HG03457 (cell line): Measurements from ENCODE around the gene GNAS-AS1.
A peak's percentile ranks its signal among the peaks of the same experiment; 100 is the strongest.

Experiments
- ATAC-seq: cut with Tn5 transposase; IDR thresholded peaks from one replicate; pipeline ENCODE4 v1.9.1; 2021; ENCODE audit warnings: moderate number of reproducible peaks; ENCODE audit not compliant: unreplicated experiment

The GNAS-AS1 gene

DNA sequence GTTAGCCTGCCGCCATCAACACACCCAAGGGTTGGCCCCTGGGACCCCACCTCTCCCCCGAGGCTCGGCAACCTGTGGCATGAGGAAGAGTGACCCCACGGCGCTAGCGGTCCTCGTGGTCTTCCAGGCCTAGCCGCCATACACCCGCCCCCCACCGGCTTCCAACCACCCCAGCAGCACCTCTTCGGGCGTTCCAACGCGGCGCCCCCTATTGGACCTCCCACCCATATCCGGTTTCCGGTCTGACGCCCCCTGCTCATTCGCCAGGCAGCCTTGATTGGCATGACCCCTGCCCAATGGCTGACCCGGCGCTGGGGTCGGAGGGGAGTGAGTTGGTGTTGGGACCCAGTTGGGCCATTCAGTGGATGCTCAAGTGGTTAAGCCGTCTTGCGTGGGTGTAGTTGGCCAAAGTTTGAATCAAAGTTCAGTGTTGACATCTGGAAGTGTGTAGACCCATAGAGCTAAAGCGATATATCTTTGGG, at the start of gene GNAS-AS1:
Gene GNAS-AS1, minus strand, starts transcription at position 210 of the 482 bp plus-strand sequence.
- ATAC-seq, result peak; percentile 60

DNA sequence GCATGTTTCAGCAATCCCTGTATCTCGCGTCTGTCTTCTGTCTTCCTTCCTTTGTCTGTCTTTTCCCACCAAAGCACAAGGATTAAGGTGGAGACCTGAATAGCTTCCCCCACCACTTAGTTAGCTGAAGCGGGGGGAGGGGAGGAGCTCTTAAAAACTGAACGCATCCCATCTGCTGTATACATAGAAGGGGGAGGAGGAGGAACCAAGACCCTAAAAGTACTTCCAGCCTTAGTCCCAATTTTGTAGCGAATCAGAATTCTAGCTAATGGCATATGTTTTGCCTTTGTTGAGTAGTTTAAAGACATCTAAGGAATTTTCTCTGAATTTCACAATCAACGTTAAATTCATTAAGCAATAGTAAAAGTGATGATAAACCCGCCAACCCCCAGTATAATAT, 49.7 kb upstream of the GNAS-AS1 start:
- ATAC-seq, result no peak

DNA sequence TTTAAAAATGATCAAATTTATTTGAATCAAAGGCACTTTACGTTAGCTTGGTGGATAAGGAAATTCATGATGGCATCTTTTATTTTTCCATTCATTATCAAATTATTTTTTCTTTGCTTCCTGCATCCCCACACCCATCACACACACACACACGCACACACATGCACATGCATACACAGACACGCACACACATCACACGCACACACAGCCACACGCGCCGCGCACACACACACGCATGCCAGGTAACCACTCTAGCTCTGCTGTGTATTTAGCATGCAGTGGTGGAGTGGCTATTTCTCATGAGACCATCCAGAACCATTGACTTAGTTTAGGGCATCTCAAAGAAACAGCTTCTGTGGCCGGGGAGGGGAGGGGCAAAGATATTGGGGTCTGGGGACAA, 48.8 kb upstream of the GNAS-AS1 start:
- no peak for ATAC-seq

DNA sequence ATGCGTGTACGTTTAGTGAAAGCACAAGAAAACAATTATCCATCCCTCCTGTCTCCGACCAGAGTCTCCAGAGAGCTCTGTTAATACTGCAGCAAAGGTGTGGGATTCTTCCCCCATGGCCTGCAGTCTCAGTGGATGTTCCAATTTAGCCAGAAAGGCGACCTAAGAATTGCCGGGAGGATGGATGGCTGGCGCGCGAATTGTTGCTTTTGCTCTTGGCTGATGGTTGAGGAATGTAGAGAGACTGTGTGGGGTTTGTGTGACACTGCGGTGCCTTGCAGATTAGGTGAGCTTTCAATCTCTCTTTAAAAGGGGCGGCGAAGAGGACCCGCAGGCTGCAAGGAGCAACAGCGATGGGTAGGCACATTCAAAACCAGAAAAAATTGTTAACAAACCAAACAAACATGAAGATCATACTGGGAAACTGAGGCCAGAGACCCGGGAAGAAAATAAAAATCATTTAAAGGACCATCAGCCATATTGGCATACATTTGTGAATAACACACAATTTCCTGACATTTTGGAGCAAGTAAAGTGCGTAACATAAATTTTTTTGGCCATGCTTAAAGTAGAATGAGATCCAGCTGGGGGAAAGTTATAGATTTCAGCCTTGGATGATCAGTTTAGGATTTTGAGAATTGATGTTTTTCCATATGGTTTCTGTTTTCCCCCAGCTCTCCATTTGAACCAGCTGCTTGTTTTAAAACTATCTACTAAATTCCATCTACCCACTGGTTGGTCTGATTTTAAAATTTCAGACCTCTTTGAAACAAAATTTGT, 48.1 kb upstream of the GNAS-AS1 start:
- no peak for ATAC-seq

DNA sequence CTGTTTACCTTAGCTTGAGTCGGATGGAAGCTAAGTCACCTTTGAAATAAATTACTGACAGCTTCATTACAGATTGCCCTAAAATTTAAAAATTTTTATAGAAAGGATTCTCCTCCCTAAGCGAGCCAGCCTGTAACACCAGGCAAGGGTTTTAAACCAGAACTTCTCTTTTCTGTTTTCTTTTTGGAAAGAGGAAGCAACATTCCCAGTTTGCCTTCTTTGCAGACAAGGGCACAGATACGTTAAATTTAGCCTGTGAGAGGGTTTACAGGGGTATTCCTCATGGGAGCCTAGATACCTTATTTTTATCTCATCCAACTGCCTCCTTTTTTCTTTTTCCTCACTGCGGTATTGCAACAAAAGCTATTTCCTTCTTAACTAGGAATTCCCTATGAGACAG, 46.8 kb upstream of the GNAS-AS1 start:
- ATAC-seq, result no peak

DNA sequence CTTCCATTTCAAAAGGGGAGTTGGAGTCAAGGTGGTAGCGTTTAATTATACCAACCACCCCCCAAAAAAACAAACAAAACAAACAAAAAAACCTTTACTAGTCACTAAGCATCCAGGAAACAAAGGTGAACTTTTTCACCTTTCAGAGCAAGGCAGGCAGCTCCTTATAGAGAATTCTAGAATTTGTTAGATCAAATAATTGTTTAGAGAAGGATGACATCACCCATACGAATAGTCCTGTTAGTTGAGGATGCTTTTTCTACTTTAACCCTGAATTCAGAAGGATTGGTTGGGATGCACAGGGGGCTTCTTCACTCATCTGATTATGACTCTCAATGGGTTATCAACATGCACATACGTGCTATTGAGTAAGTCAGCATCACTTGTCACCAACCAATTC, 46.1 kb upstream of the GNAS-AS1 start:
- no peak for ATAC-seq

DNA sequence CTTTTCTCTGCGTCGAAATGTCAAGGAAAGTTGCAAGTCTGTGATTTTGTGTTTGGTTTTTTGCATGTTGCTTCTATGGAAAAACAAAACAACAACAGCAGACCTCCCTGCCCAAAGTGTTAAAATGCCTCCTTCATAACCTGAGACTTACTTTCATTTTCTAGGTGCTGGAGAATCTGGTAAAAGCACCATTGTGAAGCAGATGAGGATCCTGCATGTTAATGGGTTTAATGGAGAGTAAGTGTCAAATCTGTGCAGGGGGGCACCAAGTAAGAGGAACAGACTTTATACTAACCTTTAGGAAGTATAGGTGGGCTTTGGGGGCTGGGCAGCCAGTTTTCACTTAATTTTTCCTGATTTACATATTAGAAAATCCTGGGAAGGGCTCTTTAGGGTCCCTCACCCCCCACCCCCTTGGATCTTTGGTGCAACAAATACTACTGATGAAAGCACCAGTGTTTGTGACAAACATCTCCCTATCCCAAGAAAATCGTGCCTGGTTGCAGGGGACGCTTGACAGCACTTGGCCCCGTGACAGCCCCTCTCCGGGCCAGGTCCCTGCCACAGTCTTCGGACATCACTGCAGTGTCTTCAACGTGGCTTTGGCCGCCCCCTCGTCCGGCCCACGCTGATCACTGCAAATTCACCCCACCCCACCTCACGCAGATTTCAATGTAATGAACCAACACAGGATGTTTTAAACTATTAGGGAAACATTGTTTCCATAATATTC, 44.9 kb upstream of the GNAS-AS1 start:
- ATAC-seq, result no peak

DNA sequence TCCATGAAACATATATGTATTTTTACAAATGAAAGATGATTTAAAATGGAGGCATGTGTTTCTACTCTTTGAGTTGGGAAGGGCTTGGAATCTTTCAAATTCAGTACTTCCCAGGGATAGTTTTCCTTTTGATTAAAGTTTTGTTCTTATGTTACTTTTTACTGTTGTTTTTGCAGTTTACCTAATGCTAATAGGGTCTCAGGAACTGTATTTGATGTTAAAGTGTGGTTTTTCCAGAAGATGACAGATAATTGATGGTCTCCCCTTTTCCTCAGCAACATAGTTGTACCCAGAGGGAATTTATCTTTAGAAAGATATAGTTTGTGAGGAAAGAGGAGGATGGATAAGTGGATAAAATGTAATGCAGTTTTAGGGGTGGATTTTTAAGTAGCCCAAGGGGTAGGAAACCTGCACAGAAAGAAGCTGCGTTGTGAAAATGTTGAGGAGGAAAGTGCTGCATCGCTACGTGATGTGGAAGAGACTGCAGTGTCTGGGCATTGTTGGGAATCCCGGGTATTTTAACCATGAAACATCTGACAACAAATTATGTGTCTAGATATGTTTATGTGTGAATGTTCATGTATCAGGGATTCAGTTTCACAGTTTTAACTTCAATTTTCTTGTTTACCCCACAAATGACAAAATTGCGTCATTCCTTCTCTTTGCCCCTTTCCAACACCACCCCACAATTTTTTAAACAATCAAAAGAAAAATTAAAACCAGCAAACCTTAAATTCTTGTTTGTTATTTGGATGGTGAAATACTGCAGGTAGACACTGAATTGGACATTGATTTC, 44.1 kb upstream of the GNAS-AS1 start:
- ATAC-seq, result no peak

DNA sequence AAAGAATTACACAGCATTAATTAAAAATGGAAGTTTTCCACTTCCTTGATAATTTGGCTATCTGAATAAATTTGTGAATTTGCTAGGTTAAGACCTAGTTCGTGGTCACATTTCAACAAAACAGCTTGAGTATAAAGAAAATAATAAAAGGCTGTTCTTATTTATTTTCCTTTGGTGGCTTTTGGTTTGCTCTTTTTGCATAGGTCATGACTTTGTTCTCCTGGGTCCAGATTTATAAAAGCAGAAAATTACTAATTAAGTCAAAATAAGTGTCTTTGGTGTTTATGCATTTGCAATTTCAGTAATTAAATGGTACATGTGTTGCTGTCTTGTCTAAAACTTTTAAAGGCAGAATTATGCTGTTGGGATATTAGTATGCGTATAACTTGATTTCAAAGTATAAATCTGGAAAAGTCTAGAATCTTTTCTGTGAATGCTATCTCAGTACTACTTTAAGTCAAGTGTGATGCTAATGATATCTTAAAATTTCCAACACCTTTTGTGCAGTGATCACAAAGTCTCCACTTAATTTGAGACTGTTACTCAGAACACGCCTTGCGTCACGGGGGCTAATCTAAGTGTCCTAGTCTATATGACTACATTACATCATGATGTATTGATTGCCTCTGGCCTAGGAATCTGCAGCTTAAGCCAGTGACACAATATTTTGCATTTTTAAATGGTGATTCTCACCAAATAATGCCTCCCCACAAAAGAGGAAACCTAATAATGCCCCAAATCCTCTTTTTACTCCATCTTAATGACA, 42.8 kb upstream of the GNAS-AS1 start:
- no peak for ATAC-seq

DNA sequence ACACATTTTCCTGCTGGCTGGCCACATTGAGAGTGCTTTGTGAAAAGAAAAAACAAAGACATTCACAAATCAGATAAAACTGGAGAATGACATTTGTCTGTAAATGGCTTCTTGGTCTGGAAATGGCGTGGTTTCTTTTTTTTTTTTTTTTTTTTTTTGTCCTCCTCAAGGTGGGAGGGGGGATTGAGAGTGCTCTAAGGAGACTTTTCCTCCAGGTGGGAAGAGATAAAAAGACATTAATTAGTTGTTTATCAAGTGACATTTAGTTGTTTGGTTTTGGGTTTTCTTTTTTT, 42.2 kb upstream of the GNAS-AS1 start:
- ATAC-seq, result no peak

DNA sequence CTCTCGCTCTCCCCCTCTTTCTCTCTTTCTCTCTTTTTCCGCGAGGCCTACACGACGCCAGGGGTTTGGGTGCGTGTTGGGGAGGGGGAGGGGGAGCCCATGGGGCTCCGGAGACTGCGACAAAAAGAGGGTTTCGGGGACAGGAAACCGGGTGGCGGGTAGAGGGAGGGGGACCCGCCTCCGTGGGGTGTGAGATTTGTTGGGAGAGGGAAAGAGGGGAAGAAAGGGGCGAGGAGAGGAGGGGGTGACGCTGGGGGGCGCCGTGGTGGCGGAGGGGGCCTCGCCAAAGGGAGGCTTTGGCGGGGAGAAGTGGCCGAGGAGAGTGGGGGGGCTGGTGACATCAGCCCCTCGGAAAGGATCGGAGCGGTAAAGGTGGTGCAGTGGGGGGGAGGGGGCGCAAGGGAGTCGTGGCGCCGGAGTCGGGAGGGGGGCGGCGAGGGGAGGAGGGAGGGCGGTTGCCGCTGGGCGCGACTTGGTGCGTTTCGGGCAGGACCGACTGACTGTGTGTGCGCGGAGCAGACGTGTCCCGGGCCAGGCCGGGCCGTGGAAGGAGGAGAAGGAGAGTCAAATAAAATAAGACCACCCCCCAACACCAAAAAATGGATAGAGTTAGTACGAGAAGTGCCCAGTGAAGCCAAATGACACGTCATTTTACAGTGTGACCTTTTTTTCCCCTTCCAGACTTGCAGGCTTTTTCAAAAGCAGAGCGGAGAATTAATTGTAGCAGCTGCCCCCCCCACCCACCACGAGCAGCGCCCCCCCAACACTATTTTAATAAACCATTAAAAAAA, 41.6 kb upstream of the GNAS-AS1 start:
- no peak for ATAC-seq

DNA sequence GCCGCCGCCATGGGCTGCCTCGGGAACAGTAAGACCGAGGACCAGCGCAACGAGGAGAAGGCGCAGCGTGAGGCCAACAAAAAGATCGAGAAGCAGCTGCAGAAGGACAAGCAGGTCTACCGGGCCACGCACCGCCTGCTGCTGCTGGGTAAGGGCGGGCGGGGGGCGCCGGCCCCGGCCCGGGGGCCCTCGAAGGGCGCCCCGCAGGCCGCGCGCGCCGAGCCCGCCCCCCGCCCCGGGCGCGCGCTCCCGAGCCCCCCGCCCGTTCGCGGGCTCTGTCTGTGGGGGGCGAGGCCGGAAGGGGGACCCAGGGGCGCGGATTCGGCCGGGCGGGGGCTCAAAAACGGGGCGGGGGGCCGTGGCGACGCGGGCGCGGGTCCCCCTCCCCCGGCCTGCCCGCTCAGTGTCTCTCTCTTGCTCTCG, 41.0 kb upstream of the GNAS-AS1 start:
- ATAC-seq, result no peak

DNA sequence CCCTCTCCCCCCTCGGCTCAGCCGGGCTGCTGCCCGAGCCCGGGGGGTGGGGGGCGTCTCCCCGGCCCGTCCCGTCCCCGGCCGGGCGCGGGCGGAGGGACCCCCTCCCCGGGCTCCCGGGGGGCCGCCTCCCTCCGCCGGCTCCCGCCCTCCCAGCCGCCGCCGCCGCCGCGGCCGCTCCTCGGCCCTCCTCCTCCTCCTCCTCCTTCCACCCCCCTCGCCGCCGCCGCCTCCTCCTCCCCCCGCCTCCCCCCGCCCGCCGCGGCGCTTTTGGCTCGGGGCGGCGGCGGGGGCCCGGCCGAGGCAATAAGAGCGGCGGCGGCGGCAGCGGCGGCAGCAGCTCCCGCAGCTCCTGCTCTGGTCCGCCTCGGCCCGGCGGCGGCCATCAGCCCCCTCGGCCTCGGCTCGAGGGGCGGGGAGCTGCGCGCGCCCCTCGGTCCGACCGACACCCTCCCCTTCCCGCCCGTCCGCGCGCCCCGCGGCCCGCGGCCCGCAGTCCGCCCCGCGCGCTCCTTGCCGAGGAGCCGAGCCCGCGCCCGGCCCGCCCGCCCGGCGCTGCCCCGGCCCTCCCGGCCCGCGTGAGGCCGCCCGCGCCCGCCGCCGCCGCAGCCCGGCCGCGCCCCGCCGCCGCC, 40.5 kb upstream of the GNAS-AS1 start:
- no peak for ATAC-seq

DNA sequence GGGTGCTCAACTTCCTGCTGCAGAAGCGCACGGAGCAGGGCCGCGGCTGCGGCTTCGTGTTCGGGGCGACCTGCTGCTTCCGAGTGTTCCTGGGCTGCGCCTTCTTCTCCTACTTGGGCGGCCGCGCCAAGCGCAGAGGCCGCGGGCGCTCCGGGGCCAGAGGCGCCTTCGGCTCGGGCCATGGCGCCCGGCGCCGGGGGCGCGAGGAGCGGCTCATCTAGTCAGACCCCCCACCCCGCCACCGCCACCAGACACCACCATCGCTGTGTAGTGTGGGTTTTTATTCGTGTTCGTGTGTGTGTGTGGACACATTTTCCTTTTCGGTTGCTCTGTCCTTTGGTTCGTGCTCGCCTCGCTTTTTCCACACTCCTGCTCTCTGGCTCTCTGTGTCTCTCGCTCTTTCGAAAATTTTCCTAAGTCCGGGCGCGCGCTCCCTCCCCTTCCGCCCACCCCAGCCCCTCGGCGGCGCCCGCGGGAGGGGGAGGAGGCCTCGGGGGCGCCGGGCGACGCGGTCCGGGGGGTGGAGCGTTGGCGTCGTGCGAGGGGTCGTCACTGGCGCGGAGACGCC, 39.9 kb upstream of the GNAS-AS1 start:
- ATAC-seq, result no peak

DNA sequence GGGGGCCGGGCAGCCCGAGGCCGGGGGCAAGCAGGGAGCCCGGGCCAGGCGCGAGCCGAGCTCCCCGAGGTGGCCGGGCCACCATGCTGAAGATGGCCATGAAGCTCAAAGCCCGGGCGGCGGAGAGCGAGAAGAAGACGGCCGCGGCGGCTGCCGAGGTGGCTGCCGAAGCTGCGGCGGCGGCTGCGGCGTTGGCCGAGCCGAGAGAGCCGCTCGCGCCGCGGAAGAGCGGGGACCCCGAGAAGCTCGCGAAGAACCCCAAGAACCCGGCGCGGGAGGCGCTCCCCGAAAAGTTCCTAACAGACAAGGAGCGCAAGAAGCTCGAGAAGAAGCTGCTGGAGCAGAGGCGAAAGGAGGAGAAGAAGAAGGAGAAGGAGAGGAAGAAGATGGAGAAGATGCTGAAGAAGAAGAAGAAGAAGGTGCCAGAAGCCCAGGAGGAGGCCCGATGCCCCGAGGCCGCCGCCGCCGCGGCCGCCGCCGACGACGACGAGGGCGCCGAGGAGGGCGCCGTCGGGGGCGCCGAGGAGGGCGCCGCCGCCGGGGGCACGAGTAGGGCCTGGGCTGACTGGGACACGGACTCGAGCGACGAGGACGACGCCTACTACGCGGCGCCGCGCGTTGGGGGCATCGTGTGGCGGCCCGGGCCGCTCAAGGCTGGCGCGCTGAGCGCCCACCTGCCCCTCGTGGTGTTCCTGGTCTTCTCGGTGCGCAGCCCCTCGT, 39.3 kb upstream of the GNAS-AS1 start:
- ATAC-seq, result no peak

DNA sequence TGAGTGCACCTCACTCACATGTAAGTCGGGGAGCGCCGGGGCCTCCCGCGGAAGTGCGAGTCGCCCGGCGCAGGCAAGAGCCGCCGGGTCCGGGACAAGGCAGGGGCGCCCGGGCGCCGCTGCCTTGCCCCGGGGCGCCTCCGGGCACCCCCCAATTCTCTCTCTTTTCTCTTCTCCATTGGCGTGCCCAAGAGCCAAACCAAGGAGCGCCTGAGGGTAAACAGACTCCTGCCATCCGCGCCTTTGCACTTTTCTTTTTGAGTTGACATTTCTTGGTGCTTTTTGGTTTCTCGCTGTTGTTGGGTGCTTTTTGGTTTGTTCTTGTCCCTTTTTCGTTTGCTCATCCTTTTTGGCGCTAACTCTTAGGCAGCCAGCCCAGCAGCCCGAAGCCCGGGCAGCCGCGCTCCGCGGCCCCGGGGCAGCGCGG, 38.6 kb upstream of the GNAS-AS1 start:
- no peak for ATAC-seq

DNA sequence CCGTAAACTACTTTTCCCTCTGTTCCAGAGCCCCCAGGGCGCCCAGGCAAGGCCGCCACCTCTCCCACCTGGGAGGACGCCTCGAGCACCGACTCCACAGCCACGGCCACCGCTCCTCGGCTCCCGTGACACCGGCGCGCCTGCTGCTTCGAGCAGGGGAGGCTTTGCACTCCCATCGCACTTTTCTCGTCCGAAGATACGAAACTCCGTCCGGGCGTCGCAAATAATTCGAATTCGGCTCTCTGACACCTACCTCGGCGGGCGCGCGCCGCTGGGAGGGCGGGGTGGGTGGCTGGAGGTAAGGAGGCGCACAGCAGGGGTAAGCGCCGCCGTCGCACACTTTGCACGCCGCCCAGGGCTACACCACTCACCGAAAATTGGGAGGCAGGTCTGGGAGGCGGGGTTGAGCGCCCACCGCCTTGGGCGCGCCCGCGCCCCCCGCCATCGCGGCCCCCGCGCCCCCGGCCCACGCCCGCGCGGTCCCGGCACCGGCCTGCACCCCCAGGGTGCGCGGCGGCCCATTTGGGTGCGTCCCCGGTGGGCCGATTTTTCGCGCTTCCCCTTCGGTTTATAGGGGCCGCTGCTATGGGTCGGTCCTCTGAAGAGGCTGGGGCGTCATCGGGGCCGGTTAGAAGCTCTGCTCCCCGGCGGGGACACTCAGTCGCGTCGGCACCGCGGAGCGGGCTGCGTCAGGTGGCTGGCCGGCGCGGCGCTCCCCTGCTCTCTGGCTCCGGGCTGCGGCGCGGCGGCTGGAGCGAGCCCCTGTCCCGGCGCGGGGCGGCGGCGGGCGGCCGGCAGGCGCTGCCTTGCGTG, 38.0 kb upstream of the GNAS-AS1 start:
- peak; percentile 34 for ATAC-seq

DNA sequence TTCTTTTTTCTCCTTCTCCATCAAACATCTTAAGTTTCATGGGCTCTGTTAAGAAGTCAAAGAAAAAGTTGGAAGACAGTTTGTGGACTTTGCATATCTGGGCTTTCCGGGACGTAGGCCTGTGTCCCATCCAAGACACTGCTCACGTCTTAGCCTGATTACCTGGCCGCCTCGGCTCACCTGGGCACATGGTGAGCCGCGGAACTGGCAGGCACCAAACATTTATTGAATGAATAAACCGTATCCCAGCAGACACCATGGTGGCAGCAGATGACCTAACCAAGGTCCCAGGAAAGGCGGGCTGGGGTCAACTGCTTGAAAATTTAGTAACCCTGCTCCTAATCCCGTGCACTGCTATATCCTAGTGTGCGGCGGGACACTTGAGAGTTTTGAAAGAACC, 37.4 kb upstream of the GNAS-AS1 start:
- no peak for ATAC-seq
